ENCODE data around the gene ARL8A.
"Not testable (repeated sequence)": the region's sequence is repeated elsewhere in the genome, so short reads cannot be mapped to it uniquely, and the experiment has no call there.

The ARL8A gene

GRCh38 chr1:202156590-202156989, 12.1 kb upstream of the ARL8A start:
- DNase-seq = no peak

GRCh38 chr1:202155478-202156021, 11.0 kb upstream of the ARL8A start:
- peak; percentile 27 for DNase-seq

GRCh38 chr1:202154766-202155477, 10.4 kb upstream of the ARL8A start:
- DNase-seq = peak; percentile 33

- no peak for DNase-seq
Observed at GRCh38 chr1:202154148-202154765, 9.7 kb upstream of the ARL8A start.

GRCh38 chr1:202153284-202153683, 8.7 kb upstream of the ARL8A start:
- DNase-seq = no peak

- no peak for DNase-seq
Observed at GRCh38 chr1:202152399-202152798, 7.9 kb upstream of the ARL8A start.

- no peak for DNase-seq
Observed at GRCh38 chr1:202151045-202151444, 6.5 kb upstream of the ARL8A start.

GRCh38 chr1:202150602-202151001, 6.1 kb upstream of the ARL8A start:
- DNase-seq = no peak

- DNase-seq = no peak
Observed at GRCh38 chr1:202150187-202150586, 5.7 kb upstream of the ARL8A start.

GRCh38 chr1:202149566-202149965, 5.0 kb upstream of the ARL8A start:
- DNase-seq = no peak

- DNase-seq = no peak
Observed at GRCh38 chr1:202148391-202148790, 3.9 kb upstream of the ARL8A start.

GRCh38 chr1:202146993-202147392, 2.5 kb upstream of the ARL8A start:
- no peak for DNase-seq

- no peak for DNase-seq
Observed at GRCh38 chr1:202146279-202146678, 1.7 kb upstream of the ARL8A start.

GRCh38 chr1:202145744-202146140, 1.2 kb upstream of the ARL8A start:
- not testable (repeated sequence) for DNase-seq

- peak; percentile 48 for DNase-seq
Observed at GRCh38 chr1:202145068-202145743, 669 bp upstream of the ARL8A start.

- no peak for DNase-seq
Observed at GRCh38 chr1:202143768-202144401, 652 bp downstream of the ARL8A start.

- peak; percentile 23 for DNase-seq
Observed at GRCh38 chr1:202143011-202143767, 1.3 kb downstream of the ARL8A start.

- DNase-seq = not testable (repeated sequence)
Observed at GRCh38 chr1:202141468-202141867, 3.1 kb downstream of the ARL8A start.

GRCh38 chr1:202140833-202141232, 3.7 kb downstream of the ARL8A start:
- no peak for DNase-seq

- peak; percentile 39 for DNase-seq
Observed at GRCh38 chr1:202135221-202135721, 9.3 kb downstream of the ARL8A start.

- DNase-seq = no peak
Observed at GRCh38 chr1:202134645-202135172, 9.8 kb downstream of the ARL8A start.

- DNase-seq = no peak
Observed at GRCh38 chr1:202133989-202134388, 10.5 kb downstream of the ARL8A start.
